Lung (tissue), 12 donors: ENCODE results near the gene ACSF3. TPM values are rescaled to one million over a fixed set of nuclear protein-coding genes. Genes with fewer than 3 reads are reported as not detected.

Experiments
- ATAC-seq: fragments of 200-7000 bp; cut with Tn5 transposase; one replicate; pipeline ENCODE4 v1.9.1; 2020; ENCODE audit warnings: moderate number of reproducible peaks; ENCODE audit not compliant: insufficient read depth, low FRiP score
- DNase-seq, 3 donors: peaks; one replicate each; pipeline ENCODE4 v3.0.0-alpha.2; 2013 to 2017
- H3K27ac ChIP-seq, 2 donors: one replicate each; pipeline ENCODE4 v1.5.1; 2013; ENCODE audit warnings: mild to moderate bottlenecking in 2 of 2, moderate library complexity in 2 of 2, control low read depth in 1 of 2, inconsistent platforms in 1 of 2, low read depth in 1 of 2, low read length in 1 of 2
- H3K27me3 ChIP-seq, 3 donors: one replicate each; pipeline ENCODE4 v1.5.1; 2013; ENCODE audit warnings: low read length in 2 of 3; ENCODE audit not compliant: control insufficient read depth in 3 of 3, insufficient read depth in 3 of 3
- H3K36me3 ChIP-seq, 4 donors: one replicate each; pipeline ENCODE4 v1.5.1; 2013; ENCODE audit warnings: low read length in 4 of 4, mild to moderate bottlenecking in 1 of 4, moderate library complexity in 1 of 4; ENCODE audit not compliant: control insufficient read depth in 4 of 4, insufficient read depth in 4 of 4
- H3K4me1 ChIP-seq, 5 donors: one replicate each; pipeline ENCODE4 v1.5.1; 2013; ENCODE audit warnings: low read length in 5 of 5, mild to moderate bottlenecking in 2 of 5, moderate library complexity in 1 of 5; ENCODE audit not compliant: control insufficient read depth in 5 of 5, insufficient read depth in 5 of 5
- H3K4me3 ChIP-seq: one replicate; pipeline ENCODE4 v1.5.1; 2013; ENCODE audit warnings: mild to moderate bottlenecking, control low read depth, moderate library complexity
- H3K9ac ChIP-seq, 2 donors: one replicate each; pipeline ENCODE4 v1.5.1; 2013; ENCODE audit warnings: low read length in 2 of 2, control low read depth in 1 of 2; ENCODE audit not compliant: insufficient read depth in 1 of 2
- H3K9me3 ChIP-seq, 4 donors: one replicate each; pipeline ENCODE4 v1.5.1; 2013; ENCODE audit warnings: low read length in 3 of 4, mild to moderate bottlenecking in 1 of 4, moderate library complexity in 1 of 4; ENCODE audit not compliant: control insufficient read depth in 4 of 4, insufficient read depth in 3 of 4
- WGBS, 2 donors: extraction: QIAGEN DNeasy Blood & Tissue Kit; methylation state at CpG; one replicate each; pipeline ENCODE4 v1.1.7; 2013; 5-methylcytosine and 5-hydroxymethylcytosine counted together
- polyA plus RNA-seq, 2 donors: library from polyadenylated mRNA; stranded (reverse); fragments of 200-250 nt; gene quantifications; one replicate each; pipeline ENCODE4 v1.2.1, GENCODE V29; 2013
- total RNA-seq, 2 donors: library from RNA; depleted of rRNA in 1 of 2; stranded (reverse); fragments of >200 nt in 1 of 2; gene quantifications; one replicate each; pipeline ENCODE4 v1.2.1, GENCODE V29; 2014 to 2021
- TF ChIP-seq, protein P1 (sequence below): IDR thresholded peaks from 2 replicates; pipeline ENCODE4 v1.5.1; 2012; ENCODE audit warnings: mild to moderate bottlenecking; ENCODE audit errors: control extremely low read depth, extremely low read depth
- donor health status: control.
- donor health status: control.
- donor health status: Bipolar disorder and iron deficiency.
- donor health status: healthy.
- donor health status: DM: yes; HTN: yes; CAD: no.

ACSF3 gene
- total and polyA plus RNA-seq, 4 donors, result 17.4 to 33.6 (median 31.2) TPM

GRCh38 chr16:89085755-89086154, 7.9 kb upstream of the ACSF3 start:
- Histone ChIP-seq H3K36me3 (no peaks in the 10 kb centered on the region), H3K4me3 (no peak overlapping the region), H3K27me3 (peaks cover 5 to 17% (median 6%) of the 10 kb centered on the region in 3 donors), H3K9me3 (peaks cover 0 to 3% (median 0%) of the 10 kb centered on the region in 4 donors), H3K4me1 (peaks cover 0 to 13% (median 0%) of the 10 kb centered on the region in 5 donors), H3K9ac (no peak overlapping the region), H3K27ac (no peak overlapping the region)
- no peak for DNase-seq
- WGBS, 2 donors, result 77 to 86% methylated on average over 9 of the region's 9 CpGs
- ATAC-seq, result no peak
- TF ChIP-seq, protein P1, sequence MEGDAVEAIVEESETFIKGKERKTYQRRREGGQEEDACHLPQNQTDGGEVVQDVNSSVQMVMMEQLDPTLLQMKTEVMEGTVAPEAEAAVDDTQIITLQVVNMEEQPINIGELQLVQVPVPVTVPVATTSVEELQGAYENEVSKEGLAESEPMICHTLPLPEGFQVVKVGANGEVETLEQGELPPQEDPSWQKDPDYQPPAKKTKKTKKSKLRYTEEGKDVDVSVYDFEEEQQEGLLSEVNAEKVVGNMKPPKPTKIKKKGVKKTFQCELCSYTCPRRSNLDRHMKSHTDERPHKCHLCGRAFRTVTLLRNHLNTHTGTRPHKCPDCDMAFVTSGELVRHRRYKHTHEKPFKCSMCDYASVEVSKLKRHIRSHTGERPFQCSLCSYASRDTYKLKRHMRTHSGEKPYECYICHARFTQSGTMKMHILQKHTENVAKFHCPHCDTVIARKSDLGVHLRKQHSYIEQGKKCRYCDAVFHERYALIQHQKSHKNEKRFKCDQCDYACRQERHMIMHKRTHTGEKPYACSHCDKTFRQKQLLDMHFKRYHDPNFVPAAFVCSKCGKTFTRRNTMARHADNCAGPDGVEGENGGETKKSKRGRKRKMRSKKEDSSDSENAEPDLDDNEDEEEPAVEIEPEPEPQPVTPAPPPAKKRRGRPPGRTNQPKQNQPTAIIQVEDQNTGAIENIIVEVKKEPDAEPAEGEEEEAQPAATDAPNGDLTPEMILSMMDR, result no peak

GRCh38 chr16:89087922-89088497, 5.6 kb upstream of the ACSF3 start:
- Histone ChIP-seq H3K4me1 (peaks cover 0 to 13% (median 0%) of the 10 kb centered on the region in 5 donors), H3K27me3 (peaks cover 5 to 17% (median 8%) of the 10 kb centered on the region in 3 donors), H3K9ac (no peak overlapping the region), H3K27ac (no peak overlapping the region), H3K4me3 (no peak overlapping the region), H3K36me3 (no peaks in the 10 kb centered on the region), H3K9me3 (peaks cover 0 to 3% (median 0%) of the 10 kb centered on the region in 4 donors)
- TF ChIP-seq, protein P1, result no peak
- WGBS, 2 donors, result 50 to 68% methylated on average over 15 of the region's 15 CpGs
- ATAC-seq (no peak), DNase-seq (no peak)

GRCh38 chr16:89089120-89089519, 4.5 kb upstream of the ACSF3 start:
- no peak for ATAC-seq
- Histone ChIP-seq H3K27me3 (peaks cover 5 to 17% (median 8%) of the 10 kb centered on the region in 3 donors), H3K27ac (no peak overlapping the region)

More at GRCh38 chr16:89089120-89089519, 4.5 kb upstream of the ACSF3 start:
- WGBS, 2 donors, result 36 to 54% methylated on average over 12 to 13 of the region's 13 CpGs
- H3K9ac ChIP-seq, result no peak overlapping the region
- DNase-seq, result no peak
- peaks cover 0 to 3% (median 0%) of the 10 kb centered on the region in 4 donors for H3K9me3 ChIP-seq
- TF ChIP-seq, protein P1, result no peak
- no peak overlapping the region for H3K4me3 ChIP-seq
- H3K36me3 ChIP-seq, result no peaks in the 10 kb centered on the region
- peaks cover 0 to 13% (median 0%) of the 10 kb centered on the region in 5 donors for H3K4me1 ChIP-seq
